ENCODE results near the gene TBC1D4.
"Not testable (repeated sequence)": the region's sequence is repeated elsewhere in the genome, so short reads cannot be mapped to it uniquely, and the experiment has no call there.

TBC1D4 gene

DNA sequence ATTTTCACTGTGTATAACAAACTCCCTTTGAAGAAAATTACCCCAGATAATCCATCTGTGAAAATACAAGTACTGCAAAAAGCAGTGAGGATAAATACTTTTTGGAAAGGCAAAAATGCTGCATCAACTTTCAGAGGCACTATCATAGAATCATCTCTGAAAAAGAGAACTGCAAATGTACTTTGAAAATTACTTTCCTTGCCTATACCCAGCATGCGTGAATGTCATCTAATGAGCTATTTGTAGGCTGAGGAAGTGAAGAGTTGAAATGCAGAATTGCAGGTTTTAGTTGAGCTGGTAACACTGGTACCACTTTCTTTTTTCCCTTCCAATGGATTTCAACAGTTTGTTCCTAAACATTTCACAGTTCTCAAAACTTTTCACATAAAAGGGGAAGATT, 196.7 kb downstream of the TBC1D4 start:
- DNase-seq (ENCODE audit: extremely low spot score): no peak
- CTCF ChIA-PET: no interaction called here
- TF ChIP-seq L3MBTL2 (conservative IDR thresholded peaks at IDR 0.05) (no peak), FOXK2 (IDR thresholded peaks at IDR 0.05) (no peak), HDGF (IDR thresholded peaks at IDR 0.05; ENCODE audit: borderline replicate concordance) (no peak), CTBP1 (IDR thresholded peaks at IDR 0.05; ENCODE audit: borderline replicate concordance) (no peak), NFRKB (IDR thresholded peaks at IDR 0.05) (no peak), SUZ12 (IDR thresholded peaks at IDR 0.05) (no peak), SP1 (IDR thresholded peaks at IDR 0.05) (no peak), FOXM1 (IDR thresholded peaks at IDR 0.05; ENCODE audit: borderline replicate concordance) (no peak)
- POLR2A ChIA-PET: no interaction called here

DNA sequence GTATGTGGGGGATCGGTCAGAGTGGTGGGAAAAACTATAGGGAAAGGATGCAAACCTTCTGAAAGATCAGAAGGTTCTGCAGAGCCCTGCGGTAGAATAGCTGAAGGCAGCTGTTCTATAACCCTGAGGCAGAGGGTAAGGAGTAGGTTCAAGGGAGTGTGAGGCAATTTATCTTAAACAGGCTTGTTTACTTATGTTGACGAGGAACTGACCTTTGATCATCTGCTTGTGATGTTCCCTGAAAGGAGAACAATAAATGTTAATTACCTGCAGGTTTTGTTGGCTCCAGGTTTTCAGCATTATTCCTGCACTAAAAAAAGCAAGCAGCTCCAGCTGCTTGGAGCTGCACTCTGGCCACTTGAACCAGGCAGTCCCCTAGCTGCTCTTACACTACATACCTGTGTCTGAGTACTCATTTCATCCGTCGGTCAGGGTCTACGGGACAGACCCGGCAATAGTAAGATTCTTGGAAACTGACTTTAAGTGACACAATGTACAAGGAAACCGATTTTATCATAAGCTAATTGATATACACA, 202.1 kb downstream of the TBC1D4 start:
- CTCF ChIA-PET: no interaction called here
- no peak for DNase-seq (ENCODE audit: extremely low spot score)
- TF ChIP-seq FOXK2 (IDR thresholded peaks at IDR 0.05): no peak
- TF ChIP-seq SUZ12 (IDR thresholded peaks at IDR 0.05): no peak
- POLR2A ChIA-PET: no interaction called here

DNA sequence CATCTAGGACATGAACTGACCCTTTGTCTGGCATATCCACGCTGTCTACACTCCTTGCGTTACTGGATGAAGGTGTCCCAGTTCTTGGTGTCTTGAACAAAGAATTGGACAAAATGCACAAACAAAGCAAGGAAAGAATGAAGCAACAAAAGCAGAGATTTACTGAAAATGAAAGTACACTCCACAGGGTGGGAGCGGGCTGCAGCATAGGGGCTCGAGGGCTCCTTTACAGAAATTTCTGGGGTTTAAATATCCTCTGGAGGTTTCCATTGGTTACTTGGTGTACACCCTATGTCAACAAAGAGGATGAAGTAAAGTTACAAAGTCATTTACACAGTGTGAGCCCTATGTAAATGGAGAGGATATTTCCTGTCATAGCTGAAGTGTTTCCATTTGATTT, 208.3 kb downstream of the TBC1D4 start:
- POLR2A ChIA-PET; DNase-seq (ENCODE audit: extremely low spot score); CTCF ChIA-PET: not testable (repeated sequence)

DNA sequence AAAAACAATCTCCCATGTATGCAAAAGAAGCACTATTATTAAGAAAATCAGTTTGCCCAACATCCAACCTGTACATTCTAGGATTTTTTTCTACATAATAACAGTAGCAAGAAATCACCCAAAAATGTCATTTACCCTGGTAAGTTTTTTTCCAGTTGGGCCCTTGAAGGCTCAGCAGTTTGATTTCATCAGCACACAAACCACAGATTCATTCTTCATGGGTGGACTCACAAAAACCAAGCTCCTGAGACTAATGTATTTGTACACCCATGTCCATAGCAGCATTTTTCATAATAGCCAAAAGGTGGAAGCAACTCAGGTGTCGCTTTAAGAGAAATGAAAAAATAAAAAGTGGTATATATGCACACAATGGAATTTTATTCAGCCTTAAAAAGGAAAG, 210.1 kb downstream of the TBC1D4 start:
- DNase-seq (ENCODE audit: extremely low spot score): no peak
- no peak for TF ChIP-seq SP1 (IDR thresholded peaks at IDR 0.05)
- no peak for TF ChIP-seq FOXA1 (IDR thresholded peaks at IDR 0.05)
- TF ChIP-seq ZNF384 (IDR thresholded peaks at IDR 0.05): no peak
- TF ChIP-seq, protein P1, sequence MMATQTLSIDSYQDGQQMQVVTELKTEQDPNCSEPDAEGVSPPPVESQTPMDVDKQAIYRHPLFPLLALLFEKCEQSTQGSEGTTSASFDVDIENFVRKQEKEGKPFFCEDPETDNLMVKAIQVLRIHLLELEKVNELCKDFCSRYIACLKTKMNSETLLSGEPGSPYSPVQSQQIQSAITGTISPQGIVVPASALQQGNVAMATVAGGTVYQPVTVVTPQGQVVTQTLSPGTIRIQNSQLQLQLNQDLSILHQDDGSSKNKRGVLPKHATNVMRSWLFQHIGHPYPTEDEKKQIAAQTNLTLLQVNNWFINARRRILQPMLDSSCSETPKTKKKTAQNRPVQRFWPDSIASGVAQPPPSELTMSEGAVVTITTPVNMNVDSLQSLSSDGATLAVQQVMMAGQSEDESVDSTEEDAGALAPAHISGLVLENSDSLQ (IDR thresholded peaks at IDR 0.05): no peak
- TF ChIP-seq SUZ12 (IDR thresholded peaks at IDR 0.05): no peak
- ChIA-PET POLR2A (no interaction called here), CTCF (interaction anchor here (1.9 kb wide), 1 partner anchor 14 kb away, joined by 7 read pairs; no protein-coding TSS in a partner anchor)

DNA sequence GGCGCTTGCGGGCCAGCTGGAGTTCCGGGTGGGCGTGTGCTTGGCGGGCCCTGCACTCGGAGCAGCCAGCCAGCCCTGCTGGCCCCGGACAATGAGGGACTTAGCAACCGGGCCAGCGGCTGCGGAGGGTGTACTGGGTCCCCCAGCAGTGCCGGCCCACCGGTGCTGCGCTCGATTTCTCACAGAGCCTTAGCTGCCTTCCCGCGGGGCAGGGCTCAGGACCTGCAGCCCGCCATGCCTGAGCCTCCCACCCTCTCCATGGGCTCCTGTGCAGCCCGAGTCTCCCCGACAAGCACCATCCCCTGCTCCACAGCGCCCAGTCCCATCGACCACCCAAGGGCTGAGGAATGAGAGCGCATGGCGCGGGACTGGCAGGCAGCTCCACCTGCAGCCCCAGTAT, 213.5 kb downstream of the TBC1D4 start:
- DNase-seq (ENCODE audit: extremely low spot score); POLR2A ChIA-PET; CTCF ChIA-PET: not testable (repeated sequence)

DNA sequence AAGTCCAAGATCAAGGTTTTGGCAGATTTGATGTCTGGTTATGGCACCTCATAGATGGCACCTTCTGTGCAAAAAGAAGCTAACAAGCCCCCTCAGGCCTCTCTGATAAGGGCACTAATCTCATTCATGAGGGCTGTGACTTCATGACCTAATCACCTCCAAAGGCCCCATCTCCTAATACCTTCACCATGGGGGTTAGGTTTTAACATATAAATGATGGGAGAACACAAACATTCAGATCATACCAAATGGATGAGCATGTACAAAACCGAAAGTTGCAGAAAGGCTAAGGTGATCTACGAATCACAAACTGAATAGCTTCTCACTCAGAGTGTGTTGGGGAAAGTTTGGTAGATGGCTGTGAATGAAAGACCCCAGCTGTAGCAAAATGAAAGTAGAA, 217.4 kb downstream of the TBC1D4 start:
- DNase-seq (ENCODE audit: extremely low spot score): no peak
- POLR2A ChIA-PET: no interaction called here
- CTCF ChIA-PET: no interaction called here
- TF ChIP-seq, protein P1 (IDR thresholded peaks at IDR 0.05): no peak
- TF ChIP-seq TARDBP (IDR thresholded peaks at IDR 0.05) (no peak), L3MBTL2 (conservative IDR thresholded peaks at IDR 0.05) (no peak), ELF4 (IDR thresholded peaks at IDR 0.05) (no peak), FOXM1 (IDR thresholded peaks at IDR 0.05; ENCODE audit: borderline replicate concordance) (no peak), LEF1 (IDR thresholded peaks at IDR 0.05; ENCODE audit: borderline replicate concordance) (no peak), FOXA1 (IDR thresholded peaks at IDR 0.05) (no peak), ARNT (IDR thresholded peaks at IDR 0.05) (no peak), FOXK2 (IDR thresholded peaks at IDR 0.05) (no peak), CTBP1 (IDR thresholded peaks at IDR 0.05; ENCODE audit: borderline replicate concordance) (no peak), ZNF384 (IDR thresholded peaks at IDR 0.05) (no peak), HDGF (IDR thresholded peaks at IDR 0.05; ENCODE audit: borderline replicate concordance) (no peak), NFRKB (IDR thresholded peaks at IDR 0.05) (no peak), BHLHE40 (IDR thresholded peaks at IDR 0.05; ENCODE audit: borderline replicate concordance) (no peak), SUZ12 (IDR thresholded peaks at IDR 0.05) (no peak), SP1 (IDR thresholded peaks at IDR 0.05) (no peak)

DNA sequence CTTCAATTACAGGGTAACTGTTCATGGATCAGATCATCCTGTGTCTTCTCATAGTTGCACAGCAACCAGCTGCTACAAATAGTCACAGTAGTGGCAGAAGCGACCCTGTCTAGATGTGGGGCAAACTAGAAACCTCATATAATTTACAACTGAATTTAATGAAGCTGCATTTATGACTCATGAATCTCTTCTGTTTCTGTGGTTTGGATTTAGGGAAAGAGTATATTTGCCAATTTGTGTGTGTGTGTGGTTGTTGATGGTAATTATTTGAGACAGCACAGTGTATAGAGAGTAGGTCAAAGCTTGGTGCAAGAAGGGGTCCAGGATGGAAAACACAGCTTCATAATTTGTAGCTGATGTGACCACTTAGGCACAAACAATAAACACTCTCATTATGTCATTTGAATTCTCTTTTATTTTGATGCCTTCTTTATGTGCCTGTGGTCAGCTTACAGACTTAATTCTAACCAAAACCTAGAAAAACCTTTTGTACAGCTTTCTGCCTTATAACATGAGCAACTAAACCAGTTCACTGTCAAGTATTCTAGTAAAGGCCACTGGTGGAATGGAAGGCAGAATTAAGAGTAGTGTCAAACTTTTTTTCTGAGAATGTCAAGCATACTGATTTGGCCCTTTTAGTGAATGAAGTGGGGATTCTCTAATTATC, 218.1 kb downstream of the TBC1D4 start:
- ChIA-PET CTCF (interaction anchor here (0.6 kb wide), 1 partner anchor 52 kb away, joined by 3 read pairs; no protein-coding TSS in a partner anchor), POLR2A (no interaction called here)
- TF ChIP-seq BHLHE40 (IDR thresholded peaks at IDR 0.05; ENCODE audit: borderline replicate concordance) (no peak), FOXK2 (IDR thresholded peaks at IDR 0.05) (no peak), LEF1 (IDR thresholded peaks at IDR 0.05; ENCODE audit: borderline replicate concordance) (no peak), FOXA1 (IDR thresholded peaks at IDR 0.05) (no peak), NFRKB (IDR thresholded peaks at IDR 0.05) (no peak), FOXM1 (IDR thresholded peaks at IDR 0.05; ENCODE audit: borderline replicate concordance) (no peak)
- TF ChIP-seq, protein P1 (IDR thresholded peaks at IDR 0.05): no peak
- no peak for DNase-seq (ENCODE audit: extremely low spot score)

All from HEK293T (cell line).